Colonic mucosa (tissue), 4 donors: ENCODE measurements around the gene HS3ST6. TPM values are rescaled to one million over a fixed set of nuclear protein-coding genes. Genes with fewer than 3 reads are reported as not detected.

Source experiments
- DNase-seq: peaks from one replicate; pipeline ENCODE4 v3.0.0-alpha.2; 2020
- H3K27ac ChIP-seq: fragments of 200-600 bp; one replicate; pipeline ENCODE4 v1.8.0; 2021
- H3K27me3 ChIP-seq: fragments of 200-600 bp; one replicate; pipeline ENCODE4 v1.8.0; 2021
- H3K36me3 ChIP-seq: fragments of 200-600 bp; one replicate; pipeline ENCODE4 v1.8.0; 2021
- H3K4me1 ChIP-seq: fragments of 200-600 bp; one replicate; pipeline ENCODE4 v1.8.0; 2021; ENCODE audit warnings: mild to moderate bottlenecking
- H3K4me3 ChIP-seq: fragments of 200-600 bp; one replicate; pipeline ENCODE4 v1.8.0; 2021
- H3K9ac ChIP-seq, 2 donors: one replicate each; pipeline ENCODE4 v1.7.0; 2013; ENCODE audit warnings: control low read depth in 2 of 2, low read depth in 2 of 2, low read length in 2 of 2
- H3K9me3 ChIP-seq: fragments of 200-600 bp; one replicate; pipeline ENCODE4 v1.8.0; 2021
- intact Hi-C: fragments of 100-400 bp; cut with DNase I; formaldehyde crosslinking; loops from one replicate; pipeline ENCODE4 v1.14.1; 2022
- total RNA-seq, 2 donors: library from RNA; stranded (reverse); fragmentation: NEBNext Ultra II Directional in 1 of 2; extraction: Animal tissue kit (Norgen Biotek cat#: 25700) in 1 of 2; gene quantifications; one replicate each; pipeline ENCODE4 v1.2.1, GENCODE V29; 2021
- TF ChIP-seq, protein P1 (sequence below): fragments of 200-600 bp; IDR thresholded peaks from one replicate; pipeline ENCODE4 v1.8.0; 2022; ENCODE audit warnings: antibody characterized with exemption, mild to moderate bottlenecking
- donor health status: healthy.
- donor health status: DM: no; HTN: no; CAD: no.
- donor health status: DM: no; HTN: no; CAD: no.

Gene HS3ST6
- total RNA-seq, 2 donors from 2014 or later: 0.59 to 0.82 TPM

DNA sequence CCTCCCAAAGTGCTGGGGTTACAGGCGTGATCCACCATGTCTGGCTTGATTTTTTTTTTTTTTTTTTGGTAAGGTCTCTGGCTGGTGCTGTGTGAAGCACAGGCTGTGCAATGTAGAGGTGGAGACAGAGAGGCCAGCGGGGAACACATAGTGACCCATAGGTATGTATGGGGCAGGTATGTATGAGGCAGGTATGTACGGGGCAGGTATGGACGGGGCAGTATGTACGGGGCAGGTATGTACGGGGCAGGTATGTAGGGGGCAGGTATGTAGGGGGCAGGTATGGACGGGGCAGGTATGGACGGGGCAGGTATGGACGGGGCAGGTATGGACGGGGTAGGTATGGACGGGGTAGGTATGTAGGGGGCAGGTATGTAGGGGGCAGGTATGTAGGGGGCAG lies 31.3 kb upstream of the HS3ST6 start:
- Histone ChIP-seq H3K9me3 (no peaks in the 10 kb centered on the region), H3K9ac (no peak overlapping the region), H3K27me3 (no peaks in the 10 kb centered on the region), H3K4me1 (no peaks in the 10 kb centered on the region), H3K36me3 (no peaks in the 10 kb centered on the region), H3K4me3 (no peak overlapping the region), H3K27ac (no peak overlapping the region)
- intact Hi-C loops: no loop called here
- DNase-seq: no peak
- TF ChIP-seq, protein P1, sequence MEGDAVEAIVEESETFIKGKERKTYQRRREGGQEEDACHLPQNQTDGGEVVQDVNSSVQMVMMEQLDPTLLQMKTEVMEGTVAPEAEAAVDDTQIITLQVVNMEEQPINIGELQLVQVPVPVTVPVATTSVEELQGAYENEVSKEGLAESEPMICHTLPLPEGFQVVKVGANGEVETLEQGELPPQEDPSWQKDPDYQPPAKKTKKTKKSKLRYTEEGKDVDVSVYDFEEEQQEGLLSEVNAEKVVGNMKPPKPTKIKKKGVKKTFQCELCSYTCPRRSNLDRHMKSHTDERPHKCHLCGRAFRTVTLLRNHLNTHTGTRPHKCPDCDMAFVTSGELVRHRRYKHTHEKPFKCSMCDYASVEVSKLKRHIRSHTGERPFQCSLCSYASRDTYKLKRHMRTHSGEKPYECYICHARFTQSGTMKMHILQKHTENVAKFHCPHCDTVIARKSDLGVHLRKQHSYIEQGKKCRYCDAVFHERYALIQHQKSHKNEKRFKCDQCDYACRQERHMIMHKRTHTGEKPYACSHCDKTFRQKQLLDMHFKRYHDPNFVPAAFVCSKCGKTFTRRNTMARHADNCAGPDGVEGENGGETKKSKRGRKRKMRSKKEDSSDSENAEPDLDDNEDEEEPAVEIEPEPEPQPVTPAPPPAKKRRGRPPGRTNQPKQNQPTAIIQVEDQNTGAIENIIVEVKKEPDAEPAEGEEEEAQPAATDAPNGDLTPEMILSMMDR: no peak

DNA sequence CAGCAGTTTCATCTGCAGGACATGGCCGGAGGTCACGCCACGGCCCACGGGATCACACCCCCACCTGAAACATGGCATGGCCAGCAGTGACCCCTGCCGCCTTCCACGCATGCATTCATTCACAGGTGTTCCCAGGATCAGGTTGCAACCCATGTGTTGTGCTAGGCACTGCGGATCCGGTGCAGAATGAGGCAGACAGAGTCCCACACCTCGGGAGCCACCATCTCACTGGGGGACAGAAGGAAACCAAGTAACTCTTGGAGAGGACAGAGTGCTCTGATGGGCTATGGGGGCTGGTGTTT lies 29.1 kb upstream of the HS3ST6 start:
- Histone ChIP-seq H3K27ac (no peak overlapping the region), H3K9ac (no peak overlapping the region), H3K4me1 (peaks cover 1% of the 10 kb centered on the region), H3K36me3 (no peaks in the 10 kb centered on the region), H3K27me3 (no peaks in the 10 kb centered on the region), H3K9me3 (no peaks in the 10 kb centered on the region), H3K4me3 (no peak overlapping the region)
- no peak for DNase-seq
- intact Hi-C loops: no loop called here
- TF ChIP-seq, protein P1: no peak

DNA sequence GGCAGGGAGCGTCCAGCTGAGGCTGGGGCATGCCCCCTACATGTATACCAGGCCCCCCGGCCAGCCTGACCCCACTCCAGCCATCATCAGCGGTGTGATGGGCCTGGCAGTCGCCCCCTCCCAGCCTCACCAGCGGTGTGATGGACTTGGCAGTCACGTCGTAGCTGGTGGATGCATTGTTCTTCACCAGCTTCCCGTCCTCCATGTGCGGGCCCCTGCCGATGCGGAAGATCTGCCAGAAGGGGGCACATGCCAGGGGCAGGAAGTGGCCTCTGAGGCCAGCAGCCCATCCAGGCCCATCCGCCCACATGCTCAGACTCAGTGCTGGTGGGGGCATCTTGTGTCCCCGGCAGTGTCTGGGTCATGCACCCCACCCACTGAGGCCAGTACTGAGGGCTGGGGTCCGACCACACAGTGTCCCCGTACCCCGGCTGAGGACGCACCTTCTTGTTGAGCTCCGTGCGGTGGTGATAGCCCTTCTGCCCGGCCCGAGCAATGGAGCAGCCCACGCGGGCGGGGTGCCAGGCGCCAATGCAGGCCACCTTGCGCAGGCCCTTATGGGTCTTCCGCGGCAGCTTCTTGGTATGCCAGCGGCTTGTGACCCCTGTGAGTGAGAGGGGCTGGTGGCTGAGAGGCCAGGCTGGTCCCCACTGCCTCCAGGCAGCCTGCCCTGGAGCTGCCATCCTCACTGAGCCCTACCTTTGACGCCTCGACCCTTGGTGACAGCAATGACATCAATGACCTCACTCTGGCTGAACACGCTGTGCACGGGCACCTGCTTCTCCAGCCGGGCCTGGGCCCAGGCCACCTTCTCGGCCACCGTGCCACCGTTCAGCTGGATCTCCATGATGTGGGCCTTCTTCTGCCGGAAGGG lies 28.5 kb upstream of the HS3ST6 start:
- H3K4me1 ChIP-seq: peaks cover 7% of the 10 kb centered on the region
- no peaks in the 10 kb centered on the region for H3K9me3 ChIP-seq
- no peak overlapping the region for H3K9ac ChIP-seq
- no peak for DNase-seq
- no peaks in the 10 kb centered on the region for H3K27me3 ChIP-seq
- TF ChIP-seq, protein P1: no peak
- no peak overlapping the region for H3K27ac ChIP-seq
- no peak overlapping the region for H3K4me3 ChIP-seq
- H3K36me3 ChIP-seq: no peaks in the 10 kb centered on the region
- intact Hi-C loops: no loop called here

DNA sequence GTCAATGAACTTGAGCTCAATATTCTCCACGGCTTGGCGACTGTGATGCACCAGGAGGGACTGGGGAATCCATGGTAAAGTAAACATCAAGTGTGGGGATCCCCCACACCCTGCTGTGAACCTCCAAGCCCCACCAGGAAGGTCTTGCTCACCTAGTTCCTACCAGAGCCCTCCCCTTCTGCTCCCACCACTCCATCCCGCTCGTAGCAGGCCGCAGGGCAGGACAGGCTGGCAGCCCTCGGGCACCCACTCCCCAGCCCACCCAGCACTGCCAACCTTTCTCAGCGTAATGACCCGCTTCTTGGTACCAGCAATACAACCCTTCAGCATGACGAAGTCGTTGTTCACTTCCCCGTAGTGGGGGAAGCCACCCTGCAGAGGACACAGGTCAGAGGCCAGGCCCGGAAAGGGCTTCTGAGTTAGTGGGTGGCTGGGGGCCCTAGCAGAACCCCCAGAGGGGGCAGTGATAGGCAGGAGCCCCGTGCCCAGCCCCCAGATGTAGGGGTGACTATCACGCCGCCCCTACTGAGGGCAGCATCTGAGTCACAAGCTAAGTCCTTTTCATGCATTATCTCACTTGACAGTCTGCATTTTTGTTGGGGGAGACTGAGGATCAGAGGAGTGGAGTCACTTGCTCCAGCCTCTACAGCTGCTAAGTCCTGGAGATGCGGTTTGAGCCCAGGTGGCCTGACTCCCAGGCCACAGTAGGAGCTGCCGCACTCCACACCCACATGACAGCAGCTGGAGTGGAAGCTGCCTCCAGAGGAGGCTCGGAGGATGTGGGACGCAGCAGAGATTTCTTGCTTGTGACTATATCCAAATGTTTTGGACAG lies 27.6 kb upstream of the HS3ST6 start:
- intact Hi-C loops: no loop called here
- Histone ChIP-seq H3K9me3 (no peaks in the 10 kb centered on the region), H3K27me3 (no peaks in the 10 kb centered on the region), H3K4me3 (no peak overlapping the region), H3K36me3 (no peaks in the 10 kb centered on the region), H3K9ac (no peak overlapping the region), H3K4me1 (peaks cover 9% of the 10 kb centered on the region), H3K27ac (no peak overlapping the region)
- no peak for DNase-seq
- TF ChIP-seq, protein P1: no peak

DNA sequence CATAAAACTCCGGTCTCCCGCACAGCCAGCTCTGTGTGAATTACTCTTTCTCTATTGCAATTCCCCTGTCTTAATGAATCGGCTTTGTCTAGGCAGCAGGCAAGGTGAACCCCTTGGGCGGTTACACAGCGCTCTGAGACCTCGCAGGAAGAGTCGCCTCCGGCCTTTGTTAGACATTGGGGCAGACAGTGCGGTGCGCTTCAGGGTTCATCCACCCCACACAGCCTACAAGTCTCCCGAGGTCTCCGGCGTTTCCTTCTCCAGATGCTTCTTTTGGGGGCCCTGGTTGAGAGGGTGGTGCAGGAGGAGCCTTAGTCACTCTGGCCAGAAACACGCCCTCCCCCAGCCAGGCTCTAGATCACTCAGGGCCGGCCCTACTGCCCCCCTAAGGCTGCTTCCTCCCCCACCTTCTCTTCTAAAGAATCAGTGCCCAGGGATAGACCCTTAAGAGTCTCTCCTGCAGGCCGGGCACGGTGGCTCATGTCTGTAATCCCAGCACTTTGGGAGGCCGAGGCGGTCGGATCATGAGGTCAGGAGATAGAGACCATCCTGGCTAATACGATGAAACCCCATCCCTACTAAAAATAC lies 26.5 kb upstream of the HS3ST6 start:
- no peak for DNase-seq
- TF ChIP-seq, protein P1: no peak
- no peak overlapping the region for H3K9ac ChIP-seq
- no peaks in the 10 kb centered on the region for H3K27me3 ChIP-seq
- no peak overlapping the region for H3K4me3 ChIP-seq
- H3K4me1 ChIP-seq: peaks cover 16% of the 10 kb centered on the region
- no peak overlapping the region for H3K27ac ChIP-seq
- no peaks in the 10 kb centered on the region for H3K36me3 ChIP-seq
- H3K9me3 ChIP-seq: no peaks in the 10 kb centered on the region
- intact Hi-C loops: no loop called here
